GM19397 (cell line): ENCODE data around the gene RUNX1.

Experiments used
- ATAC-seq: cut with Tn5 transposase; IDR thresholded peaks from one replicate; pipeline ENCODE4 v1.9.1; 2021; ENCODE audit warnings: mild to moderate bottlenecking, moderate library complexity; ENCODE audit not compliant: unreplicated experiment

RUNX1 gene

DNA sequence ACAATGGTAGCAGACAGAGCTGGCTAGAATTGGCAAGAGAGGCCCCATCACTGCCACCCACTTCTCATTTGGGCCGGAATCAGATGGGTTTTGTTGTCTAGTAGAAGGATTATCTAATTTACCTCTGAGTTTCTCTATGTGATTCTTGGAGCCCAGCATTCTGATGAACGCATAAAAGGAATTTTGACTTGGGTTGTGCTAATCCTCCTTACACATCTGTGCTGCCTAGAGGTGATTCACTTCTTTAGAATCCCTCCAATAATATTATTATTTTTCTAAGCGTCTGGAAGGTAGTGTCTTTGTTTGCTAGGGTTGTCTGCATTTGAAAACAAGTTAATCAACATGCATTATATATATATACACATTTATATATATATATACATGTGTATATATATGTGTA lies 118.1 kb downstream of the RUNX1 start:
- ATAC-seq = no peak

DNA sequence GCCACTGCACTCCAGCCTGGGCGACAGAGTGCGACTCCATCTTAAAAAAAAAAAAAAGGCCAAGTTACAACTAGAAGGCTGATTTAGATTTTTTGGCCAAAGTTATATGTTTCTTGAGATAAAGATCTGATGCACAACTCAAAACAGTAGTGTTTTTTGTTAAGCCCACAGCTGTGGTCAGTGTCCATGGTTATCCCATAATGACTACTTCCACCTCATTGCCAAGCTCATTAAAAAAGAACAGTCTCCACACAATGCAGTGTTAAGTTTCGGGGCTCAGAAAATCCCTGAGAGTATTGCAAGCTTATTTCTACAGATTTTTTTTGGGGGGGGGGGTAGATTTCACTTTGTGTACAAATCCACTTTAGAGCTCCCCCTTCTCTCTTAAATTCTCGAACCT lies 120.5 kb downstream of the RUNX1 start:
- ATAC-seq = no peak

DNA sequence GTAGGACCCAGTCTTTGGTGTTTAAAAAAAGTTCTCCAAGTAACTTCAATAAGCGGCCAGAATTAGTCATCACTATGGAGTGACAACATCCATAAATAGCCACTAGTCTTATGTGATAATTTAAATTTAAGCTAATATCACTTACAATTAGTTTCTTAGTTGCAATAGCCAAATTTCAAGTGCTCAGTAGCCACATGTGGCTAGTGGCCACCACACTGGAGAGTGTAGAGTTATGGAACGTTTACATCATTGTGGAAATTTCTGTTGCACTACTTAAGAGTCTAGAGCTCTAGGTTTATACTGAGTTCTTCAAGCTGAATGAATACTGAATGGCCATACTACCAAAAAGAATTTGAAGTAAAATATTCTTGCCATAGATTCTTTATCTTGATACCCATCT lies 121.1 kb downstream of the RUNX1 start:
- no peak for ATAC-seq

- ATAC-seq = no peak
Measured at GRCh38 chr21:34926803-34927467, 122.2 kb downstream of the RUNX1 start.

GRCh38 chr21:34925597-34925996 lies 123.5 kb downstream of the RUNX1 start:
- ATAC-seq = no peak

- ATAC-seq = no peak
Measured at GRCh38 chr21:34924771-34925419, 124.2 kb downstream of the RUNX1 start.

- no peak for ATAC-seq
Measured at GRCh38 chr21:34924194-34924593, 124.9 kb downstream of the RUNX1 start.

DNA sequence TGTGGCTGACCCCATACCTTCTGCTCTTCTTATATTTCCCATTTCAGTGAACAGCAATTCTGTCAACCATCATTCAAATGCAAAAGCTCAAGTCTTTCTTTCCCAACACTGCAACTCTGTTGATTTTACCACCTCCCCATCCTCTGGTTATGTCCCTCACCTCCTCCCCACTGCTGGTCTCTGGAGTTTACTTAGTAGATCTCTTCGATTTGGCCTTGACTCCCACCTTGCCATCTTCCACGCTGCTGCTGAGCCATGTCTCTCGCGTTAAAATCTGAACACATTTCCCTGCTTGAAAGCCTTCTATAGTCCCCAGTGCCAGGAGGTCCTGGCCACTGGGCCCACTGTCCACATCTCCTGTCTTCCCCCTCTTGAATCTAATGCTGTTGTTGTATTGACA lies 125.5 kb downstream of the RUNX1 start:
- no peak for ATAC-seq

DNA sequence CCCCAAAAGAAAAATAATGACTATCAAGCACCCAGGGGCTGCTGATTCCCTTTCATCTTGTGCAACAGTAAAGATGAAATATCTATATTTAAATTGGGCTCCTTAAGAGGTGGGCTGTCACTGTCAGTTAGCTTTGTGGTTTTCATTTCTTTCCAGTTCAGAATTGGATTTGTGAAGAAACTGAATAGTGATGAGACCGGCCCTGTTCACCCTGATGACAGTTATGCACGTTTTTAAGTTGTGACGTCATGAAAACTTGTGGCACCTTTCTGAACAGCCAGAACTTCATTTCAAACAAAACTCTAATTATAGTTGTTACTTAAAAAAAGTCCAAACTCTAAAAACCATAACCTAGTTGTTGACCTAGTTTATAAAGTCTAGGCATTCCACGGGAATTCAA lies 125.9 kb downstream of the RUNX1 start:
- no peak for ATAC-seq

DNA sequence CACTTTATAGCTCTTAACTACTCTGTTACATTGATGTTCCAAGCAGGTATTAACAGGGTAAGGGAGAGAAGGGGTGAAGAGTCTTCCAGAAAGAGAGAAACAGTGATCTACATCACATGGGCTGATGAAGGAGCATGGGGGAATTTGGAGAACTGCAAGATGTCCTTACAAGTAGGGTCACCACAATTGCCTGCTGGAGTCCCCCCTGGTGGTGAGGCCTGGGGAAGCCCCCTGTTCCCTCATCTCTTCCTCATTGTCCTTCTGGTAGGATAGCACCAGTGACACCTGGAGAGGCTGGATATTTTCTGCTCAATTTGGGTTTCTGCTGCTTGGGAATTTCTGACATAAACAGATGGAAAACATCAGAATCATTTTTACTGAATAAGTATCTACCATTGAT lies 126.6 kb downstream of the RUNX1 start:
- no peak for ATAC-seq

DNA sequence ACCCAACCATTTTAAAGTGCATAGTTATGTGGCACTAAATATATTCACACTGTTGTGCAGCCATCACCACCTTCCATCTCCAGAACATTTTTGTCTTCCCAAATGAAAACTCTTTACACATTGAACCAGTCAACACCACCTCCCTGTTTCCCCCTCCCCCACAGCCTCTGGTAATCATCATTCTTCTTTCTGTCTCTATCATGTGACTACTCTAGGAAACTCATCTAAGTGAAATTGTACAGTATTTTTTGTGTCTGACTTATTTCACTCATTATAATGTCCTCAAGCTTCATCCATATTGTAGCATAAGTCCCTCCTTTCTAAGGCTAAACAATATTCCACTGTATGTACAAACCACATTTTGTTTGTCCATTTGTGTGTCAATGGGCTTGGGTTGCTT lies 128.0 kb downstream of the RUNX1 start:
- no peak for ATAC-seq

DNA sequence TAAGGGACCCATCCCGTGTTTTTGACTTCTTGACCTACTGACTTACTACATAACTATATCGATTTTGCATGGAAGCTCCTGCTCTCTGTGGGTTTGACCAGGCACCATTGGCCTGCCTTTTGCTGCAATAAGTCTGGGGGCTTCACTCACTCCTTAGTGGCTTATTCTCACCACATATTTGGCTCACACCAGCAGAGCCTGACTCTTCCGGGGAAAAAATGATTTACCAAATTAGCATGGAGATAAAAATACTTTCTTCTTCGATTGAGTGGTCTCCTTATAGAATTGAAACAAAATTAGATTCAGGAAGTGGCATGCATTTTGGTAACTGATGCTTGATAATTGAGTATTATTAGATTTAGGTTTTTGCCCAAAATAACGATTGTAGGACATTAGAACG lies 129.7 kb downstream of the RUNX1 start:
- no peak for ATAC-seq

DNA sequence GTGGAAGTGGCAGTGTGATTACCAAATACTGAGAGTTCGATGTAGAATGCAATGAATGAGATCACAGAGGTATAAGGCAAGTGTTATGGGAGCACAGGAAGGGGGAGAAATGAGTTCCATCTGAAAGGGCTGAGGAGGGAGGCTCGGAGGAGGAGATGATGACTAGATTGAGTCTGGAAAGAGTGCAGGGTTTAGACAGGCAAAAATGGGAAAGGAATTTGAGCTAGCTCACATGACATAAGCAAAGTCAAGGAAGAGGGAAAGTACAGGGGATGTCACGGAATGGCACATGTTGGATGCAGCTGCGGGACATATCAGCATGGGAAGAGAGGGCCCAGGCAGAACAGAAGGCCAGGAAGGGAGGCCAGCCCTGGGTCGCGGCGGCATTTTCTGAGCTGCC lies 132.7 kb downstream of the RUNX1 start:
- no peak for ATAC-seq

- ATAC-seq = no peak
Measured at GRCh38 chr21:34915364-34915841, 133.7 kb downstream of the RUNX1 start.

DNA sequence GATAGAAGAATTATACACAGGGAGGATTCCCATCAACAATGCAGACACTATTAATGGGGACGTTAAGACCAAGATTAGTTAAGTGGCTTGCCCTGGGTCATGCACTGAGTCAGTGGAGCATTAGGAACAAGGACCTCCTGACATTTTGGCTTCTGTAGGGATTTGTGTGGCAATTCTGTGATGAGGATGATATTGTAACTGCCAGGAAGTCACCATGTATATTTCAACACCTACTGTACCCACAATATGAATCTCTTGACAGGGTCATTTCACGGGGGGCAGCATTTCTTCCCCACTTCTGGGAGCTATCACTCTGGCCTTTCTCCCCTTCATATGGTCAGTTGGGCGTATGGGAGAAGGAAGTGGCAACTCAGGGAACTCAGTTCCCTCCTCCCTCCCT lies 134.9 kb downstream of the RUNX1 start:
- ATAC-seq = no peak

- ATAC-seq = no peak
Measured at GRCh38 chr21:34913811-34914210, 135.3 kb downstream of the RUNX1 start.

GRCh38 chr21:34912022-34912945 lies 136.8 kb downstream of the RUNX1 start:
- ATAC-seq = no peak

- ATAC-seq = no peak
Measured at GRCh38 chr21:34911360-34911759, 137.7 kb downstream of the RUNX1 start.

DNA sequence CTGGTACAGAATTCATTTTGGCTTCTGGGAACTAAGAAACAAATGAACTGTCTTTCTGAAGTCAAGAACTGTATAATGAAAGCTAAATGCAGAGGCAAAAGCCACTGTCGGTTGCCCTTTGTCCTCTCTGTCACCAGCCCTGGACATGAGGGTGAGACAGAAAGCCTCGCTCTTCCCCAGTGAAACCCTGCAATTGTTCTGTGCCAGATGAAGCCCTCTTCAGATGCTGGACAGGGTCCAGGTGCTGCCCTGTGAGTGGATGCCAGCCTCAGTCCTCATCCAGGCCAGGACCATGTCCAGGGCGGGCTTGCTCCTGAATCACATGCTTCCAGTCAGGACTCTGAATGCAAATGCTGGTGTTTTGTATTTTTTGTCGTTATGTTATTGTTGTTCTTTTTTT lies 138.7 kb downstream of the RUNX1 start:
- ATAC-seq = no peak

DNA sequence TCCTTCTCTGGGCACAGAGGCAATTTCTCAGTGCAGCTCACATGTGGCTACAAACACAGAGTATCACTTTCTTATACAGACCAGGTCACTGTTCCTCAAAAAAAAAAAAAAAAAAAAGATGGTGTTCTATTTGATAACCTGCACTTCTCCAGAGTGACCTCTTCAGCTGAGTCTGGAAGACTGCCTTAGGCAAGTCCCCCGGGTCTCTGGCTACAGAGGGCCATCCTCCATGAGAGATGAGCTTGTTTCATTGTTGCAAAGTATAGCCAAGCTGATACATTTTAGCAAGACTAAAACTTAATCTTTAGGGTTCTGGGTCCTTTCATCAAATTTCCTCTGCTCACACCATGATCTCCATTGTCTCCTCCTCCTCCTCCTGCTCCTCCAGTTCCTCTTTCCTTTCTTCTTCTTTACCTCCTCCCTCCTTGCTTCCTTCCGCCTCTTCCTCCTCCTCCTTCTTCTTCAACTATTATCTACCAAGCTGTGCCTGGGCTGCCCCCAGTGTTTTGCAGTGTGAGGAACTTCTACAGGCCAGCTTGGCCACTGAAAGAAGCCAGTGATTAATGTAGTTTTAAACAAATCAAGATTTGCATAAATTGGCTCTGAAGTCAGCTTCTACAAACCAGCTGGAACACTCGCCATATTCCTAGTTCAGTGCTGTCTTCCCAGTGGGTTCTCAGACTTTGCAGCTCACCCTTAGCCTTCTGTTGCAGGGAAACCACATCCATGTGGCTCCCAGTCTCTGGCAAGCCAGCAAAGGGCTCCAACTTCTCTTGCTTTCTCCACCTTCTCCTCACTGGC lies 139.4 kb downstream of the RUNX1 start:
- ATAC-seq = no peak
